ENCODE results near the gene PIK3R5.
"Not testable (repeated sequence)": the region's sequence is repeated elsewhere in the genome, so short reads cannot be mapped to it uniquely, and the experiment has no call there.

The PIK3R5 gene, protein sequence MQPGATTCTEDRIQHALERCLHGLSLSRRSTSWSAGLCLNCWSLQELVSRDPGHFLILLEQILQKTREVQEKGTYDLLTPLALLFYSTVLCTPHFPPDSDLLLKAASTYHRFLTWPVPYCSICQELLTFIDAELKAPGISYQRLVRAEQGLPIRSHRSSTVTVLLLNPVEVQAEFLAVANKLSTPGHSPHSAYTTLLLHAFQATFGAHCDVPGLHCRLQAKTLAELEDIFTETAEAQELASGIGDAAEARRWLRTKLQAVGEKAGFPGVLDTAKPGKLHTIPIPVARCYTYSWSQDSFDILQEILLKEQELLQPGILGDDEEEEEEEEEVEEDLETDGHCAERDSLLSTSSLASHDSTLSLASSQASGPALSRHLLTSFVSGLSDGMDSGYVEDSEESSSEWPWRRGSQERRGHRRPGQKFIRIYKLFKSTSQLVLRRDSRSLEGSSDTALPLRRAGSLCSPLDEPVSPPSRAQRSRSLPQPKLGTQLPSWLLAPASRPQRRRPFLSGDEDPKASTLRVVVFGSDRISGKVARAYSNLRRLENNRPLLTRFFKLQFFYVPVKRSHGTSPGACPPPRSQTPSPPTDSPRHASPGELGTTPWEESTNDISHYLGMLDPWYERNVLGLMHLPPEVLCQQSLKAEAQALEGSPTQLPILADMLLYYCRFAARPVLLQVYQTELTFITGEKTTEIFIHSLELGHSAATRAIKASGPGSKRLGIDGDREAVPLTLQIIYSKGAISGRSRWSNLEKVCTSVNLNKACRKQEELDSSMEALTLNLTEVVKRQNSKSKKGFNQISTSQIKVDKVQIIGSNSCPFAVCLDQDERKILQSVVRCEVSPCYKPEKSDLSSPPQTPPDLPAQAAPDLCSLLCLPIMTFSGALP

DNA sequence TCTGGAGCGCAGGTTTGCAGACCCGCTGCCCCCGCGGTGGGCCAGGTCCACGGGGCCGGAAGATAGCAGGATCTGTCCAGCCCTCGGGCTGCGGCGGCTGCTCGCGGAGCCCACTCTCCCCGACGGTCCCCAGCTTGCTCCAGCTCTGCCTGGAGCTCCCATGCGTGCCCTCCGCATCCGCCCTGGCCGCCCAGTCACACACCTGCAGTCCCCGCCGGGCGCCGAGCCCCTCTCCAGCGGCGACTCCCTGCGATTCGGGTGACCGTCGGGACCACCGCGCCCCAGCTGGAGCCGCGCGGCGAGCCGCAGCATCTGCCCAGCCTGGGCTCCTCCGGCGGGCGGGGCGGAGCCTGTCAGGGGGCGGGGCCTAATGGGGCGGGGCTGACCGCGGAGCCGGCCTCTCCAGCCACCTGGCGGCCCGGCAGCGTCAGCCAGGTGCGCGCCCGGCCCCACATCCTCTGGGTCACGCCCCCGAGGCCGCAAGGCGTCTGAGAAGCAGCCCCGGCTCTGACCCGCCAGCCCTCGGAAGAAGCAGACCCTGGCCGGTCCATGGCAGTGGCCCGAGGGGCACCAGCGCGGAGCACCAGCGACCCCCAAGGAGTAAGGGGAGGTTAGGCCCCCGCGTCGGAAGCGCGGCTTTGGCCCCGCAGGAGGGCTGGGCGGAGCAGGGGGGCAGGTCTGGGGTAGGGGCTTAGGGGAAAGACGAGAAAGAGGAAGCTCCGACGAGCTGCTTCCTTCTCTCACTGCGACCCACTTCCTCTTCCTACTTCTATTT is at the start of gene PIK3R5:
PIK3R5 (minus strand) TSS at position 314 of the 775 bp plus-strand sequence. CDS start 54,213 bp downstream, outside the sequence.
- DNase-seq (ENCODE audit: low read depth, low spot score): peak; percentile 4

DNA sequence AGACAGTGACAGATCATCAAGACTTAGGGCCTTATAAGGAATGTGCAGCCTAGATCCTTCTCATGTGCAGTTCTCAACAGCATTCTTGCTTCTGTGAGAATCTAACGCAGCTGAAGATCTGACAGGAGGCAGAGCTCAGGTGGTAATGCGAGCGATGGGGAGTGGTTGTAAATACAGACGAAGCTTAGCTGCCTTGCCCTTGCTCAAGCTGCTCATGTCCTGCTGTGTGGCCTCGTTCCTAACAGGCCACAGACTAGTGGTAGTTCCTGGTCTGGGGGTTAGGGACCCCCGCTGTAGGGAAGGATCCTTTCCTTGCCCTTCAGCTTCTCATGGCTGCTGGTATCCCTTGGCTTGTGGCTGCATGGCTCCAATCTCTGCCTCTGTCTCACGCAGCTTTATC is 45.5 kb upstream of the PIK3R5 start:
- no peak for DNase-seq (ENCODE audit: low read depth, low spot score)

DNA sequence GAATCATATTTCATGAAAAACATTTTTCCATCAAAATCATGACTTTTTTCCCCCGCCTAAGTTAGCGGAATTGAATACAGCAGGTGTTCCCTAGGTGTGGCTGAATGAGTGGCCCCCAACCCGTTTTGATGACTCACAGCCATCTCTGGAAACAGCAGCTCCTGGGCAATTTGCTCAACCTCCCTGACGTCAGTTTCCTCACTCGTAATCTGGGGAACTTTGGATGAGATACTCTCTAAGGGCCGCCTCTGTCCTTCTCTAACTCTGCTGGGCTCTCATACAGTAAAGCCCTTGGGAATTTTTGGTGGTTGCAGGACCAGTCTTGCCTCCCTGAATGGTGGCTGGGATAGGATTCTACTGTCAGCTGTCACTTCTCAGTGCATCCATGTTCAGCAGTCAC is 44.2 kb upstream of the PIK3R5 start:
- DNase-seq (ENCODE audit: low read depth, low spot score): no peak

DNA sequence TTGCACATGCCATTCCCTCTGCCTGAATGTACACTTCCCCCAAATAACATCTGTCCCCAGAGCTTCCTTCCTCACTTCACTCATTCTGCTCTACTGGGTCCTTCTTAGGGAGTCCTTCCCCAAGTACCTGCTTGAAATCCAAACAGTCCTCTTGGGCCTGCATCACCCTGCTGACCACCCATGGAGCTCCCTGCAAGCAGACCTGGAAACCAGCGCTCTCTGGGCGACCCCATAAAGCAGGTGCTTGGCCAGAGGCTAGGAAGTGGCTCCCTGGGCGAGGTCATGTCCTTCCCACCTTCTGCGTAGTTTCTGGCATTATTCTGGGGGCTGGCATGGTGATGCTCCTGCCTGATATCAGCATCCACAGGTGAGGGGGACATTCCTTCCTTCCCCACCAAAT is 43.6 kb upstream of the PIK3R5 start:
- DNase-seq (ENCODE audit: low read depth, low spot score): no peak

DNA sequence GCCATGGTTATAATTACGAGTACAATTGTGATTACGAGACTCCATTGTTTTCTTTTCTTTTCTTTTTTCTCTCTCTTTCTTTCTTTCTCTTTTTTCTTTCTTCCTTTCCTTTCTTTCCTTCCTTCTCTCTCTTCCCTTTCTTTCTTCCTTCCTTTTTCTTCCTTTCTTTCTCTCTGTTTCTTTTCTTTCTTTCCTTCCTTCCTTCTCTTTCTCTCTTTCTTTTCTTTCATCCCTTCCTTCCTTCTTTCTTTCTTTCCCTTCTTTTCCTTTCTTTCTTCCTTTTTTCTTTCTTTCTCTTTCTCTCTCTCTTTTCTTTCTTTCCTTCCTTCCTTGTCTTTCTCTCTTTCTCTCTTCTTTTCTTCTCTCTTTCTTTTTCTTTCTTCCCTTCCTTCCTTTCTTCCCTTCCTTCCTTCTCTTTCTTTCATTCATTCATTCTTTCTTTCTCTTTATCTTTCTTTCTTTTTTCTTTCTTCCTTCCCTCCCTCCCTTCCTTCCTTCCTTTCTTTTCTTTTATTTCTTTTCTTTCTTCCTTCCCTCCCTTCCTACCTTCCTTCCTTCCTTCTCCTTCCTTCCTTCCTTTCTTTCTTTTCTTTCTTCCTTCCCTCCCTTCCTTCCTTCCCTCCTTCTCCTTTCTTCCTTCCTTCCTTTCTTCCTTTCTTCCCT is 41.7 kb upstream of the PIK3R5 start:
- DNase-seq (ENCODE audit: low read depth, low spot score): no peak

DNA sequence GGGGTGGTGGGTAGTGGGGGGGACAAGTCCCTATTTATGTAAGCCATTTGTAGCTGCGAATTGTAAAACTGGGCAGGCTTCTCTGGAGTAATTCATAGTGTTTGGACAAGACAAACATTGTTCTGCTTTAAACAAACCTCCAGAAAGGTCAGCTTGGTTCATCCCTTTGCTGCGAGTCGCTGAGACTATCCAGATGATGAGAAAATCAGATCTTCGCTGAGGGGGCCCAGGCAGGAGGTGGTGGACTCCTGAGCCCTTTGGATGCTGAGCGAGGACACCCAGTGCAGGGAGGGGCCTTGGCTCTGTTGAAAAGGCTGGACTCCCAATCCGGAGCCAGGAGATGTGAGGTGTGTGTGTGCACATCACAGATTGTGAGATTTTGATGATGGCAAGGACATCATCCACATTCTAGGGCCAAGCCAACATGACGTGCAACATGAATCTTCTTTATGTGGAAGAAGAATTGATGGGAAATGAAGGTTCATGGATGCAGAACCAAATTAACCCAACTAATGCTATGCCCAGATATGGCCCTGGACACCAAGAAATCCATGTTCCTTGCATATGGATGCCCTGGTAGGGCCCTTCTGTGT is 40.8 kb upstream of the PIK3R5 start:
- no peak for DNase-seq (ENCODE audit: low read depth, low spot score)

DNA sequence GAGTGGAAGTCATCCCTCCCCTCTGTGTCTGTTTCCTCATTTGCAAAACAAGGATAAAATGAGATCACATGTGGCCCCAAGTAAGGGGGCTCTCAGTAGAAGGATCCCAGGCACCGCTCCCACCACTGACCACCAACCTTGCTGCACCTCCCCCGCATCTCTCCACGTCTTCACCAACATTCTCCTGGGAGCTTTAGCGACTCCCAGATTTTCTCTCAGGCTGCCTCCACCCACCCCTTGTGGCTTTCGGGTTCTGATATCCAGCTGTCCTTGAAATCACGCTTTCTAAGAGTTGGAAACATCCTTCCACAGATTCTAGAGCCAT is 39.4 kb upstream of the PIK3R5 start:
- DNase-seq (ENCODE audit: low read depth, low spot score): no peak

DNA sequence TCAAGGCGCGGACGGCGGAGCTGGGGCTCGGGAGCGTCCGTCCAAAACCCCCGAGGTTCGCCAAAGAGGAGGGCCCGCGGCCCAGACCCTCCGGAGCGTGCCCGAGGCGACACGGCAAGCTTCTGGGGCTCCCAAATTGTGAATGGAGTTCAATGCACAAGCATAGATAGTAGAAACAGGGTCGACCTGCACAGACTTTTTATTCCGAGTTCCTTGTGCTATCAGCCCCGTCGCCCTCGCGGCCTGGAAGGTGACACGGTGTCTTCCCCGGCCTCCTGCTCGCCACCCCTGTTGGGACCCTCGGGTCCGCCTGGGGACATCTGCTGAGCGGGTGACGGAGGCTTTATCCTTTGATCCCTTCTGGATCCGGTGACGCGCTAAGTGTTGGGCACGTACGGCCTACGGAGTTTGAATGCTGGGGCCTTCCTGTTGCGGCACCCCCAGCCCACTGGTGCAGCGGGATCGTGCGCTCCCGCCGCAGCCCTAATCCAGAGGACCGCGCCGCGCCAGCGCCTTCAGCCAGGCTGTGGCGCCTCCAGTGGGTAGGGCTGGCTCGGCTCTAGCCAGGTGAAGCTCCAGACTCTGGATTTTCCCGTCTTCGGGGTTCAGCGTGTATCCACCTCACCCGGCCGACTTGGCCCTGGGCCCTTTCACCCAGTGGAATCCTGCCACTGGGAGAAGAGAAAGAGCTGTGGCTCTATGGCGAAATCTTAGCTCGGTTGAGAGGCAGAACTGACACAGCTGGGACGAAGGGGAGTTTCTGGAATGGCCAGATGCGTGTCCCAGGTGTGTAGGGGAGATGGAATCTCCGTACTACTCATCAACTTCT is 38.8 kb upstream of the PIK3R5 start:
- DNase-seq (ENCODE audit: low read depth, low spot score): no peak

DNA sequence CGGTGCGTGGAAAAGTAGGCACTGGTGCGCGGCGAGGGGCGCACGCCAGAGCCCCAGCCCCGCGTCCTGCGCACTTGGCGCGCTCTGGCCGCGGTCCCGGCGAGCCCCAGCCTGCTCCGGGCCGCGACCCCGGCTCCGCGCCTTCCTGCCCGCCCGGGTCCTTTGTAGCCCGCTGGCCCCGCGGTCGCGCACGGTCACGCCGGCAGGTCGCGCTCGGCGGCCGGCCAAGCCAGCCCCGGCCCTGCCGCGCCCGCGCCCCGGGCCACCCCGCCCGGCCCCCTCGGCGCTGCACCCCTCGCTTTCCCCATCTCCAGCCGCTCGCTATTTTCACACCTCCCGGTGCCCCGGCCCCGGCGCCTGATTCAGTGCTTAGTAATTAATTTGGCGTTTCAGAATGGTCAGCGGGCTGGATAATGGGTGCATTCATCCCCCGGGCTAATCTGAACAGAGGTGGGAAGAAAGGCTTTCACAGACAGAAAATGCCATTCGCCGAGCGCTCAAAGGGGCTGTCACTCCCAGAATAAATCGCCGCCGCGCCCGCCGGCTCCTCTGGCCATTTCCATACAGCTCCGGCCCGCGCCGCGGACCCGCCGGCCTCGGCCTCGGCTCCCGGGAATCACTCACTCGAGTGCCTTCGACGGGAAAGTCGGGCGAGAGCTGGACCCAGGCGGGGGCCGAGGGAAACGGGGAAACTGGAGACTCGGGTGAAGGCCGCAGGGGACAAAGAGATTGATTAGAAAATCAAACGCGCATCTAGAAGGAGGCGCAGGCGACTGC is 38.0 kb upstream of the PIK3R5 start:
- DNase-seq (ENCODE audit: low read depth, low spot score): peak; percentile 56

DNA sequence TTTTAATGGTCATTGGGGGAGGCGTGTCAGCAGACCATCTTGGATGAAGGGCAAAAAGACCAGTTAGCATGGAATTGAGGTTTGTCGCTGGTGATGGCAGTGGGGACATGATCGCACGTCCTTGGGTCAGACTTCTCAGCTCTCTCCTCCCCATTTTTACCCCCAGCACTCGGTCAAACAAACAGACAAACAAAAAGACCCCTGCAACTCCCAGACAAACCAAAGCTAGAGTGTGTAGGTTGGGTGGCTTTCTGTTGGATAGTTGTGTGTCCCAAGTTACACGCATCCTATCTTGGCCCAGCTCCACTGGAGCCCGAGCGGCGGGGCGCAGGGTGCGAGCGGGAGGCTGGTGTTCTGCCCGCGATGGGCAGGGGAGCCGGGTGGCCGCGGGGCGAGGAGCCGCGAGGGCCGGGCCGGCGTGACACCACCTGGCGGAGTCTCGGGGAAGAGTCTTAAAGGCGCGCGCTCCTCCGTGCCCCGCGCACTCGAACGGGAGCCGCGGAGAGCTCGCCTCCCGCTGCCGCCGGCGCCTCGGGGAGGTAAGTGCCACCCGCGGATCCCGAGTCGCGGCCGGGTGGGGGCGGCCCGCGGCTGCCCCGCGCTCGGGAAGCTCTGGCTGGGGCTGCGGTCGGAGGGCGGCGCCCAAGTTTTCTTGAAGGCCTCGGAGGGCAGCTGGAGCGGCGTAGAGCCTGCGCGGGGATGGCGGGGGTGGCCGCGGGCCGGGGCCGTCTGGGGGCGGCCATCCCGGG is 37.3 kb upstream of the PIK3R5 start:
- DNase-seq (ENCODE audit: low read depth, low spot score): peak; percentile 75

DNA sequence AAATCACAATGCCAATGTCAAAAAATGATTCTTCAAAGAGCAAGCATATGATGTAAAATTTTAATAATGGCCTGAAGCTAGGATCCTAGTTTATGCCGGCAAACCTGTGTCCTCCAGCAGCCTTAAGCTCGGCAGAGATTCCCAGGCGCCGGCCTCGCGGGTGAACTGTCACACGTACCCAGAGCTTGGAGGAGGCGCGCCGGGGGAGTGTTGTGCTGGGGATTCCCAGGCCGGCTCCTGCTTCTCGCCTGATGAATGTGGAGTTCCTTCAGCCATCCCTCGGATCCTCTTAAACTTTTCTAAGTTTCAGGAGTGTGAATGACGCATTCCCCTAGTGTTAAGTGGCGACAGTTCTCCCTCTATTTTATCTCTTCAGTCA is 36.7 kb upstream of the PIK3R5 start:
- DNase-seq (ENCODE audit: low read depth, low spot score): peak; percentile 24

DNA sequence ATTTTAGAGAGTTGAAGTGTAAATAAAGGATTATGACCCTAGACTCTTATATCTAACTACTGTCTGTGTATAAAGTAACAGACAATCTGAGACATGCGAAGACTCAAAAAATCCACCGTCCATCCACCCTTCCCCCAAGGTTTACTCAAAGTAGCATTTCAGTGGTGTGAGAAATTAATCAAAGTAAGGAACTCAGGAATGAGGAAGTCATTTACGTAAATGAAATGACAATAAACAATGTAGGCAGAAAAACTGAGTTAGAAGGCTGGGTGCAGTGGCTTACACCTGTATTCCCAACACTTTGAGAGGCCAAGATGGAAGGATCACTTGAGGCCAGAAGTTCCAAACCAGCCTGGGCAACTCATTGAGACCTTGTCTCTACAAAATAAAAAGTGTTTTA is 36.1 kb upstream of the PIK3R5 start:
- DNase-seq (ENCODE audit: low read depth, low spot score): no peak

DNA sequence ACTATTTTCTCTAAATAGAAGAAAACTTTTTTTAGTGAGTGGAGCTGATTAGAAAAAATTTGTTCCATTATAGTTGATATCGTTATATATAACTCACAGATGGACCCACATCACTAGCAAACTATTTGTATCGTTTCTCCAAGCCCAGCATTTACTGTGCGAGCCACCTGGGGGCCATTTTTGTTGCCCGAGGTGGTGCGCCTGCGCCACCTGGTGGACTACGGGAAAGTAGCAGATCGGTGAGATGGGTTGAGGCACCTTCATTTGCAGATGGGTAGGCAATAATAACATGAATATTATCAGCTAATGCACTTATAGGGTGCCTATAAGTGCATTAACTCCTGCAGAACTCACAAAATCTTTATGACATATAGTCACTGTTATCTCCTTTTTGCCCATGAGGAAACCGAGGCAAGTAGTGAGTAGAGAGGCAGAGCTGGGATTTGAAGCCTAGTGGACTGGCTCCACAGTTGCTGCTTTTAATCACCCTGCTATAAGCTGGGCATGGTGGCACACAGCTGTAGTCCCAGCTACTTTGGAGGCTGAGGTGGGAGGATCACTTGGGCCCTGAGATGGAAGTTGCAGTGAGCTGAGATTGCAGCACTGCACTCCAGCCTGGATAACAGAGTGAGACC is 32.6 kb upstream of the PIK3R5 start:
- peak; percentile 76 for DNase-seq (ENCODE audit: low read depth, low spot score)

DNA sequence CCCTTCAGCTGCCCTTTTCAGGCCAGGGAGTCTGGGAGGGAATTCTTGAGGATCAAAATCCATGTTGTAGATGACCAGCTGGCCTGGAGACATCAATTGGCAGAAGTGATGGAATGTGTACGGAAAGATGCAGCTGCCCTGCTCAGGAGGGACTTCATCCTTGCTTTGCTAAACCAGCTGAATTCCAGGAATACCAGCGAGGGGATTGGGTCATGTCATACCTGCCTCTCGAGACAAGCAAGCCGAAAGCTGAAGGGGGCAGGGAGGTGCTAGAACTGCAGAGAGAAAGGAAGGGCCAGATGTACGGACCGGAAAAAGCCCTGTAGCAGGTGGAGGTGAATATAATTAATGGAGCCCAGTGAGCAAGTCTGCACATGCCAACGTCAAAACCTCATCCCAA is 30.2 kb upstream of the PIK3R5 start:
- DNase-seq (ENCODE audit: low read depth, low spot score): no peak

DNA sequence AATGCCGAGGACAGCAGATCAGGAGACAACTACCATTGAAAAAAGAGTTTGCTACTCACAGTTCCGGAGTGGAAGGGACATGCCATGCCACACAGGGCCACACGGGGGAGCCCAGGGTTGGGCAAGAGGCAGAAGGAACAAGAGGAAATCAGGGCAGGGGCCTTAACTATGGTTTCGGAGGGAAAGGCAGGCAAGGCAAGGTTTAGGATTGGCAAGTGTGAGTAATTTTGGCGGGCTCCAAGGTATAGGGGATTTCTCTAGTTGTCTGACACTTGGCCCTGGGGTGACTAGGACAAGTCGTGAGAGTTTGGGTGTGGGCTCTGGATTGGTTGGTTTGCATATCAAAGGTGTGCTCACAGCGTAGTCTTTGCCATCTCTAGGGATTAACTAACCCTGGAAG is 28.8 kb upstream of the PIK3R5 start:
- peak; percentile 65 for DNase-seq (ENCODE audit: low read depth, low spot score)

DNA sequence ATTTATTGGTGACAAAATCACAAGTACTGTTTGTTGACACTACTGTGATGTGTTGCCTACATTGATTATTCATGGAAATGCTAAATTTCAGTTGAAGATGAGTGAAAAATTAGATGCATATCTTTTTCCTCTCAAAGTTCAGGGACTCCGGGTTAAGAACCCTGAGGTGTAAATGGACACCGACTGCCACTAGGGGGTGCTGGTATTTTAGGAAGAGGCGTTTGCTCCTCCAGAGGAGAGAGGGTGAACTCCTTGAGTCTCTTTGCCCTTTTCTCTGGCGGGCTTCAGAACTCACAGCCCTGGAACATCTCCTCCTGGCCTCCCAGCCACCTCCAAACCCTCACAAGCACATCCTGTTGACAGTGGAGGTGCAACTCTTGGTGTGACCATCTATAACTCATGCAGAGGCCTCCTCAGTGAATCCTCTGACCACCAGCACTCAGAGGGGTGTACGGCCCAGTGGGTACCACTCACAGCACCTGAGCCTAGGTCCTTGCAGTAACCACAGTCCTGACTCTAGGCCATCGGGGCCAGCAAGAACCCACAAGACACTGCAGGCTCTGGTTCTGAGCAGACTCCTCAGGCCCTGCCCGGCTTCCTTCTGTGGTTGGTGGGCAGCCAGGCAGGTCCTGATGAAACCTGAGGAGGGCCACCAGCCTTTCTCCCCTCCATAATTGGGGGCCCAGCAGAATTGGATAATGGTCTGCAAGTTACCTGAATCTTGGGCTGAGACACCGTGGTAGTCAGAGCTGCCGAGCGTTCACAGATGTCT is 26.2 kb upstream of the PIK3R5 start:
- peak; percentile 79 for DNase-seq (ENCODE audit: low read depth, low spot score)

DNA sequence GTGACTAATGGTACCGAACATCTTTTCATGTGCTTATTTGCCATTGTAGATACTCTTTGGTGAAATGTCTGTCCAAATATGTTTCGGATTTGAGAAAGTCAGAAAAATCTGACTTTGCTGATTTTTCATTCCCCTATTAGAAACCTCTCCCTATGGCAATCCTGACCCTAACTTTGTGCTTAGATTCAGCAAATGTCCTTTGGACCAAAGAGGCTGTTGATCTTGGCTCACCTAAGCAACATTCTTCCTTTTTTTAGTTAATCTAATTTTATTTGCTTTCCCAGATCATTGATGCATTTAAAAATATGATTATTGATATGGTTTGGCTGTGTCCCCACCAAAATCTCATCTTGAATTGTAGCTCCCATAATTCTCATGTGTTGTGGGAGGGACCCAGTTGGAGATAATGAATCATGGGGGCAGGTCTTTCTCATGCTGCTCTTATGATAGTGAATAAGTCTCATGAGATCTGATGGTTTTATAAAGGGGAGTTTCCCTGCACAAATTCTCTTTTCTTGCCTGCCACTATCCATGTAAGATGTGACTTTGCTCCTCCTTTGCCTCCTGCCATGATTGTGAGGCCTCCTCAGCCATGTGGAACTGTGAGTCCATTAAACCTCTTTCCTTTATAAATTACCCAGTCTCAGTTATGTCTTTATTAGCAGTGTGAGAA is 22.9 kb upstream of the PIK3R5 start:
- DNase-seq (ENCODE audit: low read depth, low spot score): not testable (repeated sequence)
